Suprapubic skin (tissue), 4 donors: Measurements from ENCODE around the gene MINK1. TPM values are rescaled to one million over a fixed set of nuclear protein-coding genes. Genes with fewer than 3 reads are reported as not detected.

Experiments
- DNase-seq, 2 donors: peaks; one replicate each; pipeline ENCODE4 v3.0.0-alpha.2; 2019; ENCODE audit warnings: low spot score in 2 of 2
- H3K27ac ChIP-seq: fragments of 200-600 bp; sonication (generic); one replicate; pipeline ENCODE4 v1.5.1; 2019
- H3K27me3 ChIP-seq: fragments of 200-600 bp; sonication (generic); one replicate; pipeline ENCODE4 v1.5.1; 2019
- H3K36me3 ChIP-seq: fragments of 200-600 bp; sonication (generic); one replicate; pipeline ENCODE4 v1.5.1; 2019
- H3K4me1 ChIP-seq: fragments of 200-600 bp; sonication (generic); one replicate; pipeline ENCODE4 v1.5.1; 2019
- H3K4me3 ChIP-seq: fragments of 200-600 bp; sonication (generic); one replicate; pipeline ENCODE4 v1.5.1; 2019; ENCODE audit warnings: mild to moderate bottlenecking
- H3K9me3 ChIP-seq: fragments of 200-600 bp; sonication (generic); one replicate; pipeline ENCODE4 v1.5.1; 2019
- EP300 ChIP-seq: sonication (generic); formaldehyde crosslinking; IDR thresholded peaks from one replicate; pipeline ENCODE4 v1.6.1; 2017; ENCODE audit warnings: antibody characterized with exemption
- POLR2A ChIP-seq, 2 donors: fragments of 450-650 bp; IDR thresholded peaks; one replicate each; pipeline ENCODE4 v1.6.1; 2017; ENCODE audit warnings: antibody characterized with exemption in 2 of 2, mild to moderate bottlenecking in 2 of 2, moderate library complexity in 2 of 2
- POLR2AphosphoS5 ChIP-seq, 3 donors: sonication (generic); formaldehyde crosslinking; IDR thresholded peaks; one replicate each; pipeline ENCODE4 v1.6.1; 2017; ENCODE audit warnings: antibody characterized with exemption in 3 of 3
- WGBS: methylation state at CpG from one replicate; pipeline ENCODE4 v1.1.5; 2018; 5-methylcytosine and 5-hydroxymethylcytosine counted together
- total RNA-seq, 4 donors: library from RNA; depleted of rRNA; stranded (reverse); fragments of >200 nt; gene quantifications; one replicate each; pipeline ENCODE4 v1.1.0, GENCODE V29; 2016
- TF ChIP-seq, protein P1 (sequence below), 2 donors: fragments of 200-600 bp in 1 of 2; fragments of 450-650 bp in 1 of 2; sonication (generic) in 1 of 2; IDR thresholded peaks; one replicate each; pipeline ENCODE4 v1.5.1; 2016 to 2019; ENCODE audit warnings: antibody characterized with exemption in 2 of 2, mild to moderate bottlenecking in 1 of 2, moderate library complexity in 1 of 2

The MINK1 gene
- total RNA-seq, 4 donors from 2014 or later, result 141 to 352 (median 169) TPM

DNA sequence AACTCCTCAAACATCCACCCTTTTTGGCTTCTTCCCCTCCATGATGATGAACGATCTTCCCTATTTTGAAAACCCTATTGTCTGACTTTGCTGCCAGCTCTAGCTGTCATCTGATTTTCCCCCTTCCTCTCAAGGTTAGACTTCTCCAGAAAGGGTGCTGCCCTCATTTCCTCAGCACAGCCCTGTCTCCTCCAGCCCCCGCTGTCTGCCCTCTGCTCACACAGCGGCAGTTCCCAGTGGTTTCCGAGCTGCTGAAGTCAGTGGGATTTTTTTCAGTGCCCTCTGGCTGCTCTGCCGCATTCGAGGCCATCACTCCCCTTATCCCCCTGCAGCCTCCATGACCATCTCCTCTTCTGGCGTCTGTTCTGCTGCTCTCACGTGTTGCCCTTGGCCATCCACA, 39.6 kb downstream of the MINK1 start:
- no peaks in the 10 kb centered on the region for H3K9me3 ChIP-seq
- TF ChIP-seq POLR2AphosphoS5 (IDR thresholded peaks at IDR 0.05), result no peak
- no peak overlapping the region for H3K4me3 ChIP-seq
- peaks cover 12% of the 10 kb centered on the region for H3K4me1 ChIP-seq
- peaks cover 5% of the 10 kb centered on the region for H3K36me3 ChIP-seq
- no peak overlapping the region for H3K27ac ChIP-seq
- H3K27me3 ChIP-seq, result no peaks in the 10 kb centered on the region
- DNase-seq, result no peak
- WGBS, result 50% methylated on average over 8 of the region's 8 CpGs

DNA sequence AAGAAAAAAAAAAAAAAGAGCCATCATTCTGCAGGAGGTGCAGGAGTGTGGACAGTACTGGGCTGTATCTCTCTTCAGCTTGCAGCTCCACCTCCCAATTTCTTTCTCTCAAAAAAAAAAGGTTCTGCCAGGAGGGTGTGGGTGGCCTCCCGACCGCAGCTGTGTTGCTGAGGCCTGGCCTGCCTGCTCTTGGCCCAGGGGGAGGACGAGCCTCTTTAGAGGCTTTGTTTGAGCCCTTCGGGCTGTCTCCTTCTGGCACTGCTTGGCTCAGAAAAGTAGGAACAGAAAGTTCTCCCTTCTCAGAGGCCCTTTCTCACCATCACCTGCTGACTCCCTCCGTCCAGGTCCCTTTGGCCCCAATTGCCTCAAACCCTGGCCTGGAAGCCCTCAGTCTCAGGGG, 43.9 kb downstream of the MINK1 start:
- H3K9me3 ChIP-seq, result no peaks in the 10 kb centered on the region
- no peak for DNase-seq
- H3K4me1 ChIP-seq, result peaks cover 27% of the 10 kb centered on the region
- H3K36me3 ChIP-seq, result peaks cover 28% of the 10 kb centered on the region
- 85% methylated on average over 2 of the region's 5 CpGs for WGBS
- TF ChIP-seq POLR2AphosphoS5 (IDR thresholded peaks at IDR 0.05), result no peak
- TF ChIP-seq EP300, result no peak
- TF ChIP-seq, protein P1, sequence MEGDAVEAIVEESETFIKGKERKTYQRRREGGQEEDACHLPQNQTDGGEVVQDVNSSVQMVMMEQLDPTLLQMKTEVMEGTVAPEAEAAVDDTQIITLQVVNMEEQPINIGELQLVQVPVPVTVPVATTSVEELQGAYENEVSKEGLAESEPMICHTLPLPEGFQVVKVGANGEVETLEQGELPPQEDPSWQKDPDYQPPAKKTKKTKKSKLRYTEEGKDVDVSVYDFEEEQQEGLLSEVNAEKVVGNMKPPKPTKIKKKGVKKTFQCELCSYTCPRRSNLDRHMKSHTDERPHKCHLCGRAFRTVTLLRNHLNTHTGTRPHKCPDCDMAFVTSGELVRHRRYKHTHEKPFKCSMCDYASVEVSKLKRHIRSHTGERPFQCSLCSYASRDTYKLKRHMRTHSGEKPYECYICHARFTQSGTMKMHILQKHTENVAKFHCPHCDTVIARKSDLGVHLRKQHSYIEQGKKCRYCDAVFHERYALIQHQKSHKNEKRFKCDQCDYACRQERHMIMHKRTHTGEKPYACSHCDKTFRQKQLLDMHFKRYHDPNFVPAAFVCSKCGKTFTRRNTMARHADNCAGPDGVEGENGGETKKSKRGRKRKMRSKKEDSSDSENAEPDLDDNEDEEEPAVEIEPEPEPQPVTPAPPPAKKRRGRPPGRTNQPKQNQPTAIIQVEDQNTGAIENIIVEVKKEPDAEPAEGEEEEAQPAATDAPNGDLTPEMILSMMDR (IDR thresholded peaks at IDR 0.05), result no peak
- H3K27me3 ChIP-seq, result no peaks in the 10 kb centered on the region
- no peak overlapping the region for H3K4me3 ChIP-seq
- no peak overlapping the region for H3K27ac ChIP-seq

DNA sequence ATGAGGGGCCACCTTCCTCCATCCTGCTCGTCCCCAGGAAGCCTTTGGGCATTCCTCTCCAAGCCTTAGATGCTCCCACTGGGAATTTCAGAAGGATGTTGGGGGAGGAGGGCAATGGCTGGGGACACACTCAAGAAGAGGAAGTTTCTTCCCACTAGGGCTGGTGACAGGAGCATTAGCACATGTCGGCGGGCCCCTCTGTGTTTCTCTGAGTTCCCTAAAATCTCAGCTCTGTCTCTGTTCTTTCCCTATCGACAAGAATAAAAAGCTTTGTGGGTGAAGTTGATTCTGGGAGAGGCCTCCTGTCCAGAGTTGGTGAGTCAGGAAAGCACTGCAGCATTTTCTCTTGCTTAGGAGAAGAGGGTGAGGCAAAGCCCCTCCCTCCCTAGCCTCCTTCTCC, 46.5 kb downstream of the MINK1 start:
- Histone ChIP-seq H3K4me3 (no peak overlapping the region), H3K9me3 (no peaks in the 10 kb centered on the region), H3K4me1 (peaks cover 24% of the 10 kb centered on the region), H3K36me3 (peaks cover 34% of the 10 kb centered on the region), H3K27ac (no peak overlapping the region), H3K27me3 (no peaks in the 10 kb centered on the region)
- no peak for TF ChIP-seq EP300
- TF ChIP-seq POLR2AphosphoS5 (IDR thresholded peaks at IDR 0.05), result no peak
- no peak for TF ChIP-seq POLR2A (IDR thresholded peaks at IDR 0.05)
- TF ChIP-seq, protein P1 (IDR thresholded peaks at IDR 0.05), result no peak
- WGBS, result 36% methylated on average over 4 of the region's 4 CpGs
- DNase-seq, result no peak

DNA sequence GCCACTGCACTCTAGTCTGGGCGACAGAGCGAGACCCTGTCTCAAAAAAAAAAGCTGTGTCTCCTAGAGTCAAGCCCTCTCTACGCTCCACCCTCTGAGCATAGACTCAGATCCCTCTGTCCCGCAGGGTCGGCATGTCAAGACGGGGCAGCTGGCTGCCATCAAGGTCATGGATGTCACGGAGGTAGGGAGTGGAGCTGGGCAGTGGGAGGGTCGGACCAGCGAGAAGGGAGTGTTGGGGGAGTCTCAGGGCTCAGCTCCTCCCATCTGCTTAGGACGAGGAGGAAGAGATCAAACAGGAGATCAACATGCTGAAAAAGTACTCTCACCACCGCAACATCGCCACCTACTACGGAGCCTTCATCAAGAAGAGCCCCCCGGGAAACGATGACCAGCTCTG, 47.7 kb downstream of the MINK1 start:
- Histone ChIP-seq H3K9me3 (no peaks in the 10 kb centered on the region), H3K36me3 (peaks cover 41% of the 10 kb centered on the region), H3K27ac (peak overlapping the region; percentile 4), H3K27me3 (no peaks in the 10 kb centered on the region), H3K4me1 (peaks cover 24% of the 10 kb centered on the region), H3K4me3 (no peak overlapping the region)
- TF ChIP-seq, protein P1 (IDR thresholded peaks at IDR 0.05), result no peak
- TF ChIP-seq POLR2A (IDR thresholded peaks at IDR 0.05) (no peak), EP300 (no peak), POLR2AphosphoS5 (IDR thresholded peaks at IDR 0.05) (no peak)
- 56% methylated on average over 8 of the region's 15 CpGs for WGBS
- DNase-seq, result no peak

DNA sequence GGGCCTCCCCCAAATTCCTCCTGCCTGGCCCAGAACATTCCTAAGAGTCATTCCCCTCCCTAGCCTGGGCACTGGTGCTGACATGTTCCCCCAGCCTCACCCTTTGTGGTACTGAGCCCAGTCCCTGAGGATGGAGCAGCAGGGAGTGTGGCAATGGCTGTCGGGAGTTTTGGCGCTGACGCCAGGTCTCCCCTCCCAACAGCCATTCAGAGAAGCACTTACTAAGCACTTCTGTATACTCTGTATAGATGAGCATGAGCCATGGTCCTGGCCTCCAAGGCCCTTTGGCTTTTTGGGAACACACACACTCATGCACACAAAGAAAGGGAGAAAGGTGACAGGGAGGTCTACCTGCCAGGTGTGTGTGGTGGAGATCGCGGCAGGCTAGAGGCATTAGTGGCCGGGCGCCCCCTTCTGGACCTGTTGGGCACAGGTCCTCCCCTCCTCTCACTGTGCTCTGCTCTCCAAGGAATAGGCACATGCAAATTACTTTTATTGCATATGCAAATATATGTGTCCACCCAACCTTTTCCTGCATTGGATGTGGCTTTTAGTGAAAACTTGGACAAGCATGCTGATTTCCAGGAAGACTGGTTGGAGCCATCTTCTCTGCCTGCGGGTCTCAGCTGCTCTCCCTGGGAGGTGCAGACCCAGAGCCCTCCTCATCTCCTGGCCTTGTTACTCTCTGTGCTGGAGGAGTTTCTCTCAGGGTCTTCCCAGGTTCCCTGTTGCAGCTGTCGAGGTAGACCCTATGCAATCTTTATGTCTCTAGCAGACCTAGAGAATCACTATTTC, 48.8 kb downstream of the MINK1 start:
- Histone ChIP-seq H3K9me3 (no peaks in the 10 kb centered on the region), H3K4me1 (peaks cover 20% of the 10 kb centered on the region), H3K36me3 (peaks cover 52% of the 10 kb centered on the region), H3K27ac (no peak overlapping the region), H3K4me3 (no peak overlapping the region), H3K27me3 (no peaks in the 10 kb centered on the region)
- DNase-seq, result peak in 1 of 2 donors; percentile 67
- WGBS, result 44% methylated on average over 7 of the region's 9 CpGs
- TF ChIP-seq, protein P1 (IDR thresholded peaks at IDR 0.05), result peak; percentile 71 to 72
- TF ChIP-seq POLR2AphosphoS5 (IDR thresholded peaks at IDR 0.05), result no peak
